Tibial artery (tissue), 4 donors: ENCODE data around the gene CDH11.

ENCODE experiments used
- DNase-seq, 2 donors: peaks; one replicate each; pipeline ENCODE4 v3.0.0-alpha.2; 2019
- H3K27ac ChIP-seq, 2 donors: fragments of 200-600 bp; sonication (generic) in 1 of 2; 1 replicate in 1 of 2; 2 replicates in 1 of 2; pipeline ENCODE4 v1.5.1; 2018 to 2019; ENCODE audit warnings: mild to moderate bottlenecking in 1 of 2
- H3K27me3 ChIP-seq, 2 donors: fragments of 200-600 bp; sonication (generic) in 1 of 2; one replicate each; pipeline versions ENCODE4 v1.5.1 to v1.6.0; 2016 to 2019
- H3K36me3 ChIP-seq, 3 donors: fragments of 200-600 bp; sonication (generic) in 2 of 3; one replicate each; pipeline ENCODE4 v1.5.1; 2016 to 2019; ENCODE audit warnings: mild to moderate bottlenecking in 2 of 3
- H3K4me1 ChIP-seq, 4 donors: fragments of 200-600 bp; sonication (generic) in 2 of 4; 1 replicate in 3 of 4; 2 replicates in 1 of 4; pipeline ENCODE4 v1.5.1; 2016 to 2019
- H3K4me3 ChIP-seq, 2 donors: fragments of 200-600 bp; sonication (generic) in 1 of 2; 1 replicate in 1 of 2; 2 replicates in 1 of 2; pipeline ENCODE4 v1.5.1; 2018 to 2019; ENCODE audit warnings: mild to moderate bottlenecking in 2 of 2
- H3K9me3 ChIP-seq, 3 donors: fragments of 200-600 bp; sonication (generic) in 1 of 3; one replicate each; pipeline ENCODE4 v1.5.1; 2016 to 2019
- intact Hi-C: fragments of 100-400 bp; cut with DNase I; formaldehyde crosslinking; loops from one replicate; pipeline ENCODE4 v1.15.0; 2023; ENCODE audit warnings: low total_unique reads
- TF ChIP-seq, protein P1 (sequence below), 2 experiments: fragments of 200-600 bp in 1 of 2; fragments of 450-650 bp in 1 of 2; IDR thresholded peaks; one replicate each; pipeline ENCODE4 v1.5.1; 2017 to 2019; ENCODE audit warnings: antibody characterized with exemption in 2 of 2, mild to moderate bottlenecking in 1 of 2, moderate library complexity in 1 of 2

The CDH11 gene

DNA sequence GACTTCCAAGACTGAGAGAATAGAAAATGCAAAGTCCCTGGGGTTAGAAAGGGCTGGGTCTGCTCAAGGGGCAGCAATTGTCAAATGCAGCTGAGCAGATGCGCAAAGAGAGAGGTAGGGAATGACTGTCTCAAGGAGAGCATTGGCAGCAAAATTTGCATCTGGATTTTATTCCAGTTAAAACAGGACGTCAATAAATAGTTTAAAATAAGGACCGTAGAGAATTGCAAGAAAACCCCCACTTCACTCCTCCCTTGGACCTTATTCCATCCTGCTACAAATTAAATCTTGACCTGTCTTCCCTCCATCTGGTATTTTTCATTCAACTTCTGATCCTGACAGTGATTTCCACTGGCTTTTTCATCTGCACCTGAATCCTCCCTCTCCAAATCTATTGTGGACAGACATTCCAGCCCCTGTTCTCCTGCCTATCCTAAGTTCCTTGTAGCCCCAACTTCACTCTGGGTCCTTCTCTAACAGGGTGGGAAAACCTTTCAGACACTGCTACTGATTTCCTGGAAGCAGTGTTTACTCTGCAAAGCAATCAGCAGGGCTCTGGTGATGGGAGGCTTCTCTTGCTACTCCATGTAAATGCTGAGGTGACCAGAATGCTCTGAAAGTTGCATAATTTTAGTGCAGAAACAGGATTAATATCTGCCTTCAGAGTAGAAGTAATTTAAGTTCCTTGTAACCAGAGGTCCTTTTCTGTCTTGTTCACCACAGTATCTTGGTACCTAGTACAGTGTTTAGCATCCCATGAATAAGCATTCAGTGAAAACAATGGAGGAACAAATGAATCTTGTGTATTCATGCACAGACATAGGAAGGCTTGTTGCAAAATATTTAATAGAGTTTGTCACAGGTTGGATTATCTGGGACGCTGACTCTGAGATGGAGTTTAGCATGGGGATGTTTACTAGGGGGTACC is 79.2 kb downstream of the CDH11 start:
- H3K27me3 ChIP-seq = no peaks in the 10 kb centered on the region
- TF ChIP-seq, protein P1, sequence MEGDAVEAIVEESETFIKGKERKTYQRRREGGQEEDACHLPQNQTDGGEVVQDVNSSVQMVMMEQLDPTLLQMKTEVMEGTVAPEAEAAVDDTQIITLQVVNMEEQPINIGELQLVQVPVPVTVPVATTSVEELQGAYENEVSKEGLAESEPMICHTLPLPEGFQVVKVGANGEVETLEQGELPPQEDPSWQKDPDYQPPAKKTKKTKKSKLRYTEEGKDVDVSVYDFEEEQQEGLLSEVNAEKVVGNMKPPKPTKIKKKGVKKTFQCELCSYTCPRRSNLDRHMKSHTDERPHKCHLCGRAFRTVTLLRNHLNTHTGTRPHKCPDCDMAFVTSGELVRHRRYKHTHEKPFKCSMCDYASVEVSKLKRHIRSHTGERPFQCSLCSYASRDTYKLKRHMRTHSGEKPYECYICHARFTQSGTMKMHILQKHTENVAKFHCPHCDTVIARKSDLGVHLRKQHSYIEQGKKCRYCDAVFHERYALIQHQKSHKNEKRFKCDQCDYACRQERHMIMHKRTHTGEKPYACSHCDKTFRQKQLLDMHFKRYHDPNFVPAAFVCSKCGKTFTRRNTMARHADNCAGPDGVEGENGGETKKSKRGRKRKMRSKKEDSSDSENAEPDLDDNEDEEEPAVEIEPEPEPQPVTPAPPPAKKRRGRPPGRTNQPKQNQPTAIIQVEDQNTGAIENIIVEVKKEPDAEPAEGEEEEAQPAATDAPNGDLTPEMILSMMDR (IDR thresholded peaks at IDR 0.05) = no peak
- no peak for DNase-seq
- H3K4me3 ChIP-seq = no peak overlapping the region
- peaks cover 0 to 15% (median 5%) of the 10 kb centered on the region in 3 donors for H3K36me3 ChIP-seq
- intact Hi-C loops = no loop called here
- H3K9me3 ChIP-seq = no peaks in the 10 kb centered on the region
- peaks cover 0 to 2% (median 0%) of the 10 kb centered on the region in 4 donors for H3K4me1 ChIP-seq
- no peak overlapping the region for H3K27ac ChIP-seq

DNA sequence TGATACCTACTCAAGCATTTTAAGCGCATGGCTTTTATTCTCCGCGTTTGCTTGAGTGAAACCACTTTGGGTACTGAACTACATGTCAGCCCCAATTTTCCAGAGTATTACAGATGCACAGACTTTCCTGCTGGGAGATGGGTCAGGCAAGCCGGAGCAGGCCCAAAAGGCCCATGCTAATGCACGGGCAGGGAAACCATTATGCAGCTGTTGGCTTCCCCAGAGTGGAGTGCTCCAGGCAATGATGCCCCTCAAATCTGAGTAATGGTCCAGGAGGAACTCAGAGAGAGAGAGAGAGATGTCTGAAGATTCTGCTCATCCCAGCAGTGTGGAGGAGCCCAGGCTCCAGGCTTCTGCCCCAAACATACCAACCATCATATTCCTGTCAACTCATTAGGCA is 80.2 kb downstream of the CDH11 start:
- intact Hi-C loops = no loop called here
- no peak overlapping the region for H3K4me3 ChIP-seq
- peaks cover 0 to 2% (median 0%) of the 10 kb centered on the region in 4 donors for H3K4me1 ChIP-seq
- no peaks in the 10 kb centered on the region for H3K9me3 ChIP-seq
- no peaks in the 10 kb centered on the region for H3K27me3 ChIP-seq
- H3K36me3 ChIP-seq = peaks cover 0 to 15% (median 5%) of the 10 kb centered on the region in 3 donors
- no peak for DNase-seq
- TF ChIP-seq, protein P1 (IDR thresholded peaks at IDR 0.05) = no peak
- no peak overlapping the region for H3K27ac ChIP-seq

DNA sequence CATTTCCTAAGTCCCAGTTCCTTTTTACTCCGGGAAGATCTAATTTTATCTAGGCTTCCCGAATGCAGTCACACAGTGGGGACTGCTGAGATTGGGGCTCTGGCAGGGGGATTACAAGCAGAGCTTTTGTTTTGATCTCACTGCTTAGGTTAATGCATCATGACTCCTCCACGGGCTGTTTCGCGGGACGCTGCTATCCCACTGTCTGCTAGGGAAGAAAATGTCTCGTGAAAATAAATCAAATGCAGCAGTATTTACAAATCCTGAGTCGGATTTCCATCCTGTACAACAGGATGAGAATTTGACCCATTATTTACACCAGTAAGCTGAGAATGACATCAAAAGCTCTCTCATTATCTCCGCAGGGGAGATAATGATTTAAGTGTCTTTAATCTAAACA is 83.8 kb downstream of the CDH11 start:
- Histone ChIP-seq H3K36me3 (peaks cover 0 to 14% (median 5%) of the 10 kb centered on the region in 3 donors), H3K27me3 (no peaks in the 10 kb centered on the region), H3K27ac (no peak overlapping the region), H3K4me3 (no peak overlapping the region), H3K9me3 (no peaks in the 10 kb centered on the region), H3K4me1 (no peaks in the 10 kb centered on the region)
- TF ChIP-seq, protein P1 (IDR thresholded peaks at IDR 0.05) = no peak
- intact Hi-C loops = no loop called here
- no peak for DNase-seq

DNA sequence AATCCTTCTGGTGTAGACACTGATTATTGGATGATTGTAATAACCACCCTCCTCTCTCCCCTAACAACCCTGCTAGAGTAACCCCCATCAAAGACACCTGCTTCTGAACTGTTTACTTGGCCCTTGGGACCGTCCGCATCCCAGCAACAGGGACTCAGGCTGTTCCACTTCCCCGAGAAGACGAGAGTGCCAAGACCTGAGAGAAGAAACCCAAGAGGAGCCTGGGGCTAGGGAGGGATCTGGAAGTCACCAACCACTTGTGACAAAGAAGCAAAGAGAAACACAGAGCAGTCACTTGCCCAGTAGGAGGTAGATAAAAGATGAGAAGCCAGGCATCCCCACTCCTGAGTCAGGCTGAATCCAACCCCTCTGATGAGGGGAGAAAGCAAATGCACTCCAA is 84.3 kb downstream of the CDH11 start:
- TF ChIP-seq, protein P1 (IDR thresholded peaks at IDR 0.05) = no peak
- Histone ChIP-seq H3K27me3 (no peaks in the 10 kb centered on the region), H3K4me3 (no peak overlapping the region), H3K36me3 (peaks cover 0 to 8% (median 5%) of the 10 kb centered on the region in 3 donors), H3K4me1 (no peaks in the 10 kb centered on the region), H3K9me3 (no peaks in the 10 kb centered on the region), H3K27ac (no peak overlapping the region)
- DNase-seq = no peak
- intact Hi-C loops = no loop called here

DNA sequence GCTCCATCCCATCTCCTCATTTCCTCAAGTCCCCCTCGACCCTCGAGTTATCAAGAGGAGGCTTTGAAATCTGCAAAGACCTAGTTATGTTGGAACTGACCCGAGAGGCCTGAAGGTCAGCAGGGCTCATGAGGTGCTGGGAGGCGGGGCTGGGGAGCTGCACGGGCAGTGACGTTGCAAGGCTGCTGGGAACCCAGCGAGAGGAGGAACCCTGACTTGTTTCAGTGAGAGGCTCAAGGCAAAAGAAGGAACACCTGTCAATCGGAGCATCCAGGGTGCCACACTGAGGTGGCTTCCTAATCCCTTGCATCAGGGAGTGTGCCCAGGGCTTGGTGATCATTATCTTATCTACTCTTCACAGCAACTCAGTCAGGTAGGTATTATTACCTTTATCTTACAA is 86.9 kb downstream of the CDH11 start:
- Histone ChIP-seq H3K4me3 (no peak overlapping the region), H3K4me1 (peaks cover 0 to 6% (median 3%) of the 10 kb centered on the region in 4 donors), H3K27ac (no peak overlapping the region), H3K36me3 (no peaks in the 10 kb centered on the region), H3K9me3 (no peaks in the 10 kb centered on the region), H3K27me3 (no peaks in the 10 kb centered on the region)
- intact Hi-C loops = no loop called here
- DNase-seq = no peak
- TF ChIP-seq, protein P1 (IDR thresholded peaks at IDR 0.05) = no peak
